KMS-11 (cell line): ENCODE data around the gene RNF14.

Experiments used
- H2AFZ ChIP-seq: fragments of 200-600 bp; sonication (generic); 2 replicates; pipeline ENCODE4 v1.6.1; 2016; ENCODE audit warnings: antibody characterized with exemption, mixed run types, low read depth
- H3K27ac ChIP-seq: fragments of 200-600 bp; sonication (generic); 2 replicates; pipeline ENCODE4 v1.6.1; 2016; ENCODE audit warnings: mild to moderate bottlenecking, mixed run types
- H3K27me3 ChIP-seq: fragments of 200-600 bp; sonication (generic); 2 replicates; pipeline ENCODE4 v1.6.1; 2017; ENCODE audit warnings: mild to moderate bottlenecking, low read depth, mixed run types, moderate library complexity; ENCODE audit not compliant: insufficient read depth
- H3K36me3 ChIP-seq: fragments of 200-600 bp; sonication (generic); 2 replicates; pipeline ENCODE4 v1.6.1; 2017; ENCODE audit warnings: mild to moderate bottlenecking, mixed run types; ENCODE audit not compliant: insufficient read depth
- H3K4me1 ChIP-seq: fragments of 200-600 bp; sonication (generic); 2 replicates; pipeline ENCODE4 v1.6.1; 2016; ENCODE audit warnings: mild to moderate bottlenecking, low read depth, mixed run types; ENCODE audit not compliant: poor library complexity, severe bottlenecking
- H3K4me2 ChIP-seq: fragments of 200-600 bp; sonication (generic); 2 replicates; pipeline ENCODE4 v1.7.0; 2016; ENCODE audit warnings: mild to moderate bottlenecking, mixed run types
- H3K4me3 ChIP-seq: fragments of 200-600 bp; sonication (generic); IDR thresholded peaks from 2 replicates; pipeline ENCODE4 v1.6.1; 2017; ENCODE audit warnings: low read depth, low read length, mixed read lengths; ENCODE audit not compliant: insufficient read depth
- H3K79me2 ChIP-seq: fragments of 200-600 bp; sonication (generic); 2 replicates; pipeline ENCODE4 v1.6.1; 2016; ENCODE audit warnings: low read depth, mixed run types; ENCODE audit not compliant: insufficient read depth
- H3K9ac ChIP-seq: fragments of 200-600 bp; sonication (generic); 2 replicates; pipeline ENCODE4 v1.6.1; 2016; ENCODE audit warnings: mild to moderate bottlenecking, mixed run types
- H4K20me1 ChIP-seq: fragments of 200-600 bp; sonication (generic); 2 replicates; pipeline ENCODE4 v1.6.1; 2016; ENCODE audit warnings: mild to moderate bottlenecking, mixed run types; ENCODE audit not compliant: insufficient read depth
- CTCF ChIP-seq: fragments of 200-600 bp; sonication (generic); conservative IDR thresholded peaks from 2 replicates; pipeline ENCODE4 v1.6.1; 2017; ENCODE audit warnings: low read depth, mild to moderate bottlenecking, antibody characterized with exemption, low read length, moderate library complexity, mixed read lengths

Gene RNF14

GRCh38 chr5:141949511-141949910, 19.4 kb upstream of the RNF14 start:
- Histone ChIP-seq H3K36me3 (no peaks in the 10 kb centered on the region), H3K4me1 (no peaks in the 10 kb centered on the region), H3K27ac (no peak overlapping the region), H3K79me2 (no peaks in the 10 kb centered on the region), H2AFZ (no peak overlapping the region), H4K20me1 (no peaks in the 10 kb centered on the region), H3K4me2 (no peak overlapping the region), H3K4me3 (no peak overlapping the region), H3K27me3 (no peaks in the 10 kb centered on the region), H3K9ac (no peak overlapping the region)
- TF ChIP-seq CTCF, result no peak

GRCh38 chr5:141950207-141951005, 18.5 kb upstream of the RNF14 start:
- H3K36me3 ChIP-seq, result no peaks in the 10 kb centered on the region
- H4K20me1 ChIP-seq, result no peaks in the 10 kb centered on the region
- H3K27ac ChIP-seq, result no peak overlapping the region
- H3K4me1 ChIP-seq, result no peaks in the 10 kb centered on the region
- H3K4me2 ChIP-seq, result no peak overlapping the region
- no peak overlapping the region for H3K4me3 ChIP-seq
- H3K79me2 ChIP-seq, result no peaks in the 10 kb centered on the region
- no peak overlapping the region for H2AFZ ChIP-seq
- TF ChIP-seq CTCF, result no peak
- no peak overlapping the region for H3K9ac ChIP-seq
- H3K27me3 ChIP-seq, result no peaks in the 10 kb centered on the region

GRCh38 chr5:141951332-141951781, 17.5 kb upstream of the RNF14 start:
- no peaks in the 10 kb centered on the region for H4K20me1 ChIP-seq
- H2AFZ ChIP-seq, result no peak overlapping the region
- H3K27ac ChIP-seq, result no peak overlapping the region
- H3K9ac ChIP-seq, result no peak overlapping the region
- H3K36me3 ChIP-seq, result no peaks in the 10 kb centered on the region
- H3K4me3 ChIP-seq, result no peak overlapping the region
- H3K27me3 ChIP-seq, result no peaks in the 10 kb centered on the region
- TF ChIP-seq CTCF, result peak; percentile 54
- no peaks in the 10 kb centered on the region for H3K79me2 ChIP-seq
- H3K4me1 ChIP-seq, result no peaks in the 10 kb centered on the region
- H3K4me2 ChIP-seq, result no peak overlapping the region

- Histone ChIP-seq H3K79me2 (no peaks in the 10 kb centered on the region), H3K9ac (no peak overlapping the region), H3K36me3 (no peaks in the 10 kb centered on the region), H4K20me1 (no peaks in the 10 kb centered on the region), H3K27me3 (no peaks in the 10 kb centered on the region), H3K4me3 (no peak overlapping the region), H3K4me1 (no peaks in the 10 kb centered on the region), H3K4me2 (no peak overlapping the region), H2AFZ (no peak overlapping the region), H3K27ac (no peak overlapping the region)
- TF ChIP-seq CTCF, result no peak
Measured at GRCh38 chr5:141952020-141952419, 16.9 kb upstream of the RNF14 start.
